Neural progenitor cell (in vitro differentiated cells): ENCODE results near the gene ZNF625.

Source experiments
- EZH2 ChIP-seq: fragments of 200-600 bp; sonication (generic); IDR thresholded peaks from 2 replicates; pipeline ENCODE4 v1.6.1; 2017; ENCODE audit warnings: antibody characterized with exemption, mild to moderate bottlenecking, moderate library complexity
- EZH2phosphoT487 ChIP-seq: fragments of 200-600 bp; sonication (generic); IDR thresholded peaks from 2 replicates; pipeline ENCODE4 v1.6.1; 2017; ENCODE audit warnings: antibody characterized with exemption
- TF ChIP-seq, protein P1 (sequence below): fragments of 200-600 bp; sonication (generic); IDR thresholded peaks from 2 replicates; pipeline ENCODE4 v1.5.1; 2017; ENCODE audit warnings: antibody characterized with exemption, mild to moderate bottlenecking

DNA sequence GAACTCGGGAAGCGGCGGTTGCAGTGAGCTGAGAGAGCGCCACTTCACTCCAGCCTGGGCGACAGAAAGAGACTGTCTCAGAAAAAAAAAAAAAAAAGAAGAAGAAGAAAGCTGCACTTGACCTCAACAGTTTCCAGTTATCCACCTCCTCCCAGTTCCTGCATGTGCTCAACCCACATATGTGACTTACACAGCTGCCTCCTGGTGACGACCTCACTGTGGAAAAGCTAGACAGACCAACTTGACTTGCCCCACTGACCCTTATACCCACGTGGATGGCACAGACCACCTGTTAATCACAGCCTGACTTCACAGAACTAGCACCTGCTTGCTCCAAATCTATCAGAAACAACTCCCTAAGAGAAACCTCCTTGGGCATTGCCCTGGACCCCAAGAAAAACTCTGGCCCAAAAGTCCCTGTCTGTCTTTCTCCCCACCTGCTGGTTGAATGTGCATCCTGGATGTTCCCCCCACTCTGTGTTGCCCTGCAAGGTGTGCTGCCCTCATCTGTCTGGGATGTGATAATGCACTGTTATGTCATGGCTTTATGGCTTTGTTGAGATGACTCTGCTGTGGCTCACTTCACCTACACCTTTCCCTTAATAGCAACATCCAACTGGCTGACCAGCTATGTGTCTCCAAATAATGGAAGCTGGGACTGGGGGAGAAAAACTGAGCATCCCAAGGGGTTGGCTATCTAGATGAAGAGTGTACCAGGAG lies 19.2 kb downstream of the ZNF625 start:
- TF ChIP-seq, protein P1, sequence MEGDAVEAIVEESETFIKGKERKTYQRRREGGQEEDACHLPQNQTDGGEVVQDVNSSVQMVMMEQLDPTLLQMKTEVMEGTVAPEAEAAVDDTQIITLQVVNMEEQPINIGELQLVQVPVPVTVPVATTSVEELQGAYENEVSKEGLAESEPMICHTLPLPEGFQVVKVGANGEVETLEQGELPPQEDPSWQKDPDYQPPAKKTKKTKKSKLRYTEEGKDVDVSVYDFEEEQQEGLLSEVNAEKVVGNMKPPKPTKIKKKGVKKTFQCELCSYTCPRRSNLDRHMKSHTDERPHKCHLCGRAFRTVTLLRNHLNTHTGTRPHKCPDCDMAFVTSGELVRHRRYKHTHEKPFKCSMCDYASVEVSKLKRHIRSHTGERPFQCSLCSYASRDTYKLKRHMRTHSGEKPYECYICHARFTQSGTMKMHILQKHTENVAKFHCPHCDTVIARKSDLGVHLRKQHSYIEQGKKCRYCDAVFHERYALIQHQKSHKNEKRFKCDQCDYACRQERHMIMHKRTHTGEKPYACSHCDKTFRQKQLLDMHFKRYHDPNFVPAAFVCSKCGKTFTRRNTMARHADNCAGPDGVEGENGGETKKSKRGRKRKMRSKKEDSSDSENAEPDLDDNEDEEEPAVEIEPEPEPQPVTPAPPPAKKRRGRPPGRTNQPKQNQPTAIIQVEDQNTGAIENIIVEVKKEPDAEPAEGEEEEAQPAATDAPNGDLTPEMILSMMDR: no peak
- TF ChIP-seq EZH2phosphoT487 (no peak), EZH2 (no peak)
